H1 (cell line): ENCODE results near the gene ALPL. TPM values are rescaled to one million over a fixed set of nuclear protein-coding genes. Genes with fewer than 3 reads are reported as not detected.

Experiments used
- CTCF ChIA-PET: fragments of 300-600 bp; sonication (Branson Sonifier 250); formaldehyde crosslinking; loops from one replicate; lab custom pipeline; 2021; ENCODE audit not compliant: partially characterized antibody; lab: Charles Lee
- POLR2A ChIA-PET: fragments of 300-600 bp; sonication (Branson Sonifier 250); formaldehyde crosslinking; loops from one replicate; lab custom pipeline; 2021; ENCODE audit warnings: inconsistent platforms; ENCODE audit not compliant: partially characterized antibody; lab: Charles Lee
- DNase-seq, 2 experiments: peaks; one replicate each; pipeline versions ENCODE4 v3.0.0 to v3.0.0-alpha.2; 2010 to 2022; ENCODE audit warnings: low spot score in 2 of 2, low read depth in 1 of 2, mixed read lengths in 1 of 2
- FAIRE-seq: peaks from 2 replicates; lab custom pipeline; 2011; peaks lifted over from hg19 to GRCh38; lab: Jason Lieb, UNC
- H2AFZ ChIP-seq: 2 replicates; pipeline ENCODE4 v1.8.1; 2012; ENCODE audit warnings: low read length, inconsistent platforms
- H2AK5ac ChIP-seq: 2 replicates; pipeline ENCODE4 v1.6.1; 2013; ENCODE audit warnings: low read depth, low read length
- H2BK120ac ChIP-seq: replicated peaks from 2 replicates; pipeline ENCODE3; 2013; ENCODE audit warnings: low read depth, low read length, inconsistent platforms
- H2BK12ac ChIP-seq: 2 replicates; pipeline ENCODE4 v1.6.1; 2013; ENCODE audit warnings: low read depth, low read length
- H2BK15ac ChIP-seq: 2 replicates; pipeline ENCODE4 v1.6.1; 2013; ENCODE audit warnings: low read length
- H2BK20ac ChIP-seq: 2 replicates; pipeline ENCODE4 v1.6.1; 2013; ENCODE audit warnings: low read length
- H2BK5ac ChIP-seq: 2 replicates; pipeline ENCODE4 v1.6.1; 2013; ENCODE audit warnings: low read depth, low read length
- H3K14ac ChIP-seq: 2 replicates; pipeline ENCODE4 v1.6.1; 2013; ENCODE audit warnings: inconsistent platforms; ENCODE audit not compliant: insufficient read length
- H3K18ac ChIP-seq: 2 replicates; pipeline ENCODE4 v1.6.1; 2013; ENCODE audit warnings: low read length; ENCODE audit errors: extremely low read depth
- H3K23ac ChIP-seq: 2 replicates; pipeline ENCODE4 v1.6.1; 2013; ENCODE audit warnings: inconsistent platforms; ENCODE audit not compliant: insufficient read length
- H3K23me2 ChIP-seq: 2 replicates; pipeline ENCODE4 v1.6.1; 2013; ENCODE audit warnings: low read depth, low read length
- H3K27ac ChIP-seq: 2 replicates; pipeline ENCODE4 v1.6.1; 2011; ENCODE audit warnings: low read depth, low read length, inconsistent platforms
- H3K27me3 ChIP-seq, 4 experiments: replicated peaks in 1 of 4; 1 replicate in 1 of 4; 2 replicates in 3 of 4; pipeline versions ENCODE4 v1.6.1 to v1.8.1; 2011 to 2013; ENCODE audit warnings: low read length in 3 of 4, mild to moderate bottlenecking in 3 of 4, inconsistent platforms in 2 of 4, mixed read lengths in 2 of 4, moderate library complexity in 1 of 4; ENCODE audit not compliant: control insufficient read depth in 3 of 4, insufficient read depth in 3 of 4; ENCODE audit errors: extremely low read depth in 1 of 4
- H3K36me3 ChIP-seq, 4 experiments: 2 replicates each; pipeline versions ENCODE4 v1.6.1 to v1.8.1; 2011 to 2013; ENCODE audit warnings: mild to moderate bottlenecking in 4 of 4, low read length in 3 of 4, moderate library complexity in 2 of 4, control low read depth in 1 of 4, inconsistent platforms in 1 of 4; ENCODE audit not compliant: insufficient read depth in 4 of 4, control insufficient read depth in 2 of 4
- H3K4ac ChIP-seq: replicated peaks from 2 replicates; pipeline ENCODE3; 2013; ENCODE audit warnings: low read length, low read depth, mixed read lengths, inconsistent platforms; ENCODE audit not compliant: insufficient read length
- H3K4me1 ChIP-seq, 4 experiments: replicated peaks in 1 of 4; 1 replicate in 1 of 4; 2 replicates in 3 of 4; pipeline versions ENCODE4 v1.6.1 to v1.8.1; 2011 to 2013; ENCODE audit warnings: low read length in 3 of 4, inconsistent platforms in 2 of 4, mixed read lengths in 1 of 4; ENCODE audit not compliant: insufficient read depth in 4 of 4, control insufficient read depth in 3 of 4
- H3K4me2 ChIP-seq, 2 experiments: 2 replicates each; pipeline versions ENCODE4 v1.6.1 to v1.8.1; 2011 to 2013; ENCODE audit warnings: low read depth in 2 of 2, low read length in 2 of 2, control low read depth in 1 of 2, inconsistent platforms in 1 of 2, mild to moderate bottlenecking in 1 of 2; ENCODE audit not compliant: insufficient read depth in 1 of 2
- H3K4me3 ChIP-seq, 4 experiments: fragments of 200-600, 300-600 bp in 1 of 4; sonication (generic), shearing (Covaris generic), sonication (Bioruptor Twin) in 1 of 4; 2 replicates each; pipeline versions ENCODE4 v1.5.1 to v1.8.1; 2011 to 2016; ENCODE audit warnings: low read length in 4 of 4, low read depth in 3 of 4, control low read depth in 2 of 4, inconsistent platforms in 2 of 4, mild to moderate bottlenecking in 2 of 4, mixed read lengths in 1 of 4, moderate library complexity in 1 of 4; ENCODE audit not compliant: insufficient read depth in 2 of 4; ENCODE audit errors: extremely low read depth in 1 of 4
- H3K56ac ChIP-seq: replicated peaks from 2 replicates; pipeline ENCODE3; 2013; ENCODE audit warnings: low read depth, mild to moderate bottlenecking, mixed read lengths, low read length, inconsistent platforms; ENCODE audit not compliant: insufficient read length
- H3K79me1 ChIP-seq: 2 replicates; pipeline ENCODE4 v1.6.1; 2013; ENCODE audit warnings: low read depth, low read length, control low read depth
- H3K79me2 ChIP-seq, 2 experiments: 2 replicates each; pipeline versions ENCODE4 v1.6.1 to v1.8.1; 2012 to 2013; ENCODE audit warnings: low read length in 2 of 2, mild to moderate bottlenecking in 2 of 2, inconsistent platforms in 1 of 2; ENCODE audit not compliant: insufficient read depth in 2 of 2, control insufficient read depth in 1 of 2
- H3K9ac ChIP-seq, 4 experiments: replicated peaks in 1 of 4; 1 replicate in 1 of 4; 2 replicates in 3 of 4; pipeline versions ENCODE4 v1.6.1 to v1.8.1; 2011 to 2013; ENCODE audit warnings: low read depth in 3 of 4, low read length in 3 of 4, control low read depth in 2 of 4, mild to moderate bottlenecking in 2 of 4, moderate library complexity in 2 of 4, inconsistent platforms in 1 of 4; ENCODE audit errors: extremely low read depth in 1 of 4
- H3K9me3 ChIP-seq, 2 experiments: 2 replicates each; pipeline versions ENCODE4 v1.6.1 to v1.8.1; 2012 to 2013; ENCODE audit warnings: mild to moderate bottlenecking in 2 of 2, moderate library complexity in 2 of 2, control low read depth in 1 of 2, inconsistent platforms in 1 of 2, low read depth in 1 of 2, low read length in 1 of 2, mixed read lengths in 1 of 2; ENCODE audit not compliant: insufficient read depth in 2 of 2
- H4K20me1 ChIP-seq, 2 experiments: replicated peaks in 1 of 2; 2 replicates each; pipeline versions ENCODE3 to v1.8.1; 2011 to 2013; ENCODE audit warnings: inconsistent platforms in 2 of 2, low read length in 2 of 2, mild to moderate bottlenecking in 1 of 2; ENCODE audit not compliant: insufficient read depth in 2 of 2, control insufficient read depth in 1 of 2
- H4K5ac ChIP-seq: 2 replicates; pipeline ENCODE4 v1.6.1; 2013; ENCODE audit warnings: low read length, low read depth, mixed read lengths, inconsistent platforms; ENCODE audit not compliant: insufficient read length
- H4K8ac ChIP-seq: 2 replicates; pipeline ENCODE4 v1.8.0; 2013; ENCODE audit warnings: mild to moderate bottlenecking, moderate library complexity, low read length, inconsistent platforms; ENCODE audit not compliant: insufficient read depth; ENCODE audit errors: extremely low read depth
- H4K91ac ChIP-seq: replicated peaks from 2 replicates; pipeline ENCODE3; 2013; ENCODE audit warnings: low read length, mixed read lengths, inconsistent platforms; ENCODE audit not compliant: insufficient read length
- CHD1 ChIP-seq: IDR thresholded peaks from 2 replicates; pipeline ENCODE4 v1.6.1; 2012; ENCODE audit warnings: low read depth, low read length, improper control_type of control experiment
- RAD21 ChIP-seq, 2 experiments: IDR thresholded peaks in 1 of 2; conservative IDR thresholded peaks in 1 of 2; 2 replicates each; pipeline ENCODE4 v1.6.1; 2011; ENCODE audit warnings: low read depth in 2 of 2, low read length in 2 of 2, improper control_type of control experiment in 1 of 2, inconsistent platforms in 1 of 2, mild to moderate bottlenecking in 1 of 2, moderate library complexity in 1 of 2
- SRF ChIP-seq: IDR thresholded peaks from 2 replicates; pipeline ENCODE4 v1.6.1; 2011; ENCODE audit warnings: mild to moderate bottlenecking, low read depth, low read length, moderate library complexity
- WGBS, 2 experiments: shearing (Covaris generic) in 1 of 2; methylation state at CpG; one replicate each; pipeline versions ENCODE4 v1.1.6 to v1.1.7; 2013 to 2015; ENCODE audit warnings: low lambda C conversion rate in 2 of 2, mixed read lengths in 2 of 2, inconsistent platforms in 1 of 2, low coverage in 1 of 2, missing lambda C conversion rate in 1 of 2; ENCODE audit not compliant: insufficient replicate concordance in 2 of 2, insufficient coverage in 1 of 2, insufficient read length in 1 of 2; ENCODE audit errors: extremely low coverage in 1 of 2, missing lambda C conversion rate in 1 of 2; 5-methylcytosine and 5-hydroxymethylcytosine counted together
- polyA plus RNA-seq, 7 experiments: library from polyadenylated mRNA; depleted of rRNA in 3 of 7; stranded (reverse) in 5 of 7; unstranded in 2 of 7; fragments of >200 nt in 5 of 7; fragments of 200-250 nt in 2 of 7; gene quantifications; 1 replicate in 5 of 7; 2 replicates in 1 of 7; 4 replicates in 1 of 7; pipeline versions ENCODE4 v1.2.1 to v1.2.3, GENCODE V29; 2011 to 2013; ENCODE audit warnings: missing spikeins in 2 of 7, mixed read lengths in 2 of 7
- total RNA-seq: library from RNA; stranded (reverse); fragmentation: NEBNext Ultra II Directional; extraction: Animal tissue kit (Norgen Biotek cat#: 25700); gene quantifications from 2 replicates; pipeline ENCODE4 v1.2.1, GENCODE V29; 2021

ALPL gene
- total and polyA plus RNA-seq, 2 of the 8 experiments (the other 6 are each of a cell fraction or from before 2014, with no cell fraction given): 175 to 362 TPM

GRCh38 chr1:21597753-21598152 is 88.5 kb downstream of the ALPL start:
- no peak overlapping the region for H3K9ac ChIP-seq
- no peak overlapping the region for H2BK5ac ChIP-seq
- no peaks in the 10 kb centered on the region; a peak in 1 of 7 replicates for H3K4me1 ChIP-seq
- DNase-seq: no peak
- H4K8ac ChIP-seq: peak overlapping the region; percentile 19; the same call in 1 of the 2 replicates
- no peak overlapping the region for H3K56ac ChIP-seq
- no peaks in the 10 kb centered on the region for H3K9me3 ChIP-seq
- ChIA-PET POLR2A (interaction anchor here (0.9 kb wide), 1 partner anchor 88 kb away, joined by 3 read pairs; no protein-coding TSS in a partner anchor), CTCF (interaction anchor here (1.0 to 5.8 kb wide), 5 partner anchors 24 to 88 kb away, joined by 3 to 49 read pairs (median 4); partner anchors contain the start of gene ALPL)
- TF ChIP-seq CHD1: no peak
- no peak for TF ChIP-seq SRF
- TF ChIP-seq RAD21 (IDR thresholded peaks at IDR 0.05 in 1 of 2, conservative IDR thresholded peaks at IDR 0.05 in 1 of 2; ENCODE audit: low read depth in 2 of 2, low read length in 2 of 2): no peak
- no peak overlapping the region for H2AK5ac ChIP-seq
- WGBS, 2 experiments: 87% methylated on average over 14 of the region's 19 CpGs; no CpG with 5 or more reads in 1 of the 2 experiments
- H2AFZ ChIP-seq: no peak overlapping the region
- no peak overlapping the region for H3K27ac ChIP-seq
- no peaks in the 10 kb centered on the region for H3K27me3 ChIP-seq
- H3K14ac ChIP-seq: no peak overlapping the region
- H3K23ac ChIP-seq: no peak overlapping the region
- H3K18ac ChIP-seq: no peak overlapping the region
- no peaks in the 10 kb centered on the region for H3K79me2 ChIP-seq
- H2BK20ac ChIP-seq: no peak overlapping the region
- no peak overlapping the region for H4K91ac ChIP-seq
- H4K20me1 ChIP-seq: peaks cover 0 to 1% of the 10 kb centered on the region in 2 experiments
- H3K23me2 ChIP-seq: no peaks in the 10 kb centered on the region
- H3K4me2 ChIP-seq: no peak overlapping the region
- H3K4ac ChIP-seq: no peak overlapping the region
- no peak overlapping the region for H2BK15ac ChIP-seq
- H2BK120ac ChIP-seq: no peak overlapping the region
- FAIRE-seq: no peak
- no peak overlapping the region for H4K5ac ChIP-seq
- no peak overlapping the region for H2BK12ac ChIP-seq
- H3K79me1 ChIP-seq: no peaks in the 10 kb centered on the region
- H3K4me3 ChIP-seq: no peak overlapping the region
- no peaks in the 10 kb centered on the region for H3K36me3 ChIP-seq
